K562 (cell line): ENCODE measurements around the gene MTMR4.

Experiments used
- ATF7 ChIP-seq: fragments of 450-650 bp; IDR thresholded peaks from 2 replicates; pipeline ENCODE4 v1.7.1; 2014; ENCODE audit warnings: mild to moderate bottlenecking, moderate library complexity
- DMBX1 ChIP-seq: fragments of 250-450 bp; sonication (Bioruptor Pico); IDR thresholded peaks from 2 replicates; pipeline ENCODE4 v1.8.0; 2022; ENCODE audit warnings: inconsistent platforms, mild to moderate bottlenecking, moderate library complexity, borderline replicate concordance
- ETV6 ChIP-seq, 3 experiments: fragments of 150-350 bp in 1 of 3; sonication (generic) in 1 of 3; formaldehyde crosslinking in 1 of 3; IDR thresholded peaks; 2 replicates each; pipeline versions ENCODE4 v1.6.1 to v1.8.0; 2014 to 2022; ENCODE audit warnings: borderline replicate concordance in 2 of 3, low read depth in 2 of 3, antibody characterized with exemption in 1 of 3, low read length in 1 of 3, mild to moderate bottlenecking in 1 of 3, missing genetic modification reagents in 1 of 3
- FOSL1 ChIP-seq: fragments of 200-800 bp; sonication (Bioruptor generic); conservative IDR thresholded peaks from 2 replicates; pipeline ENCODE4 v1.6.1; 2016; ENCODE audit warnings: missing genetic modification characterization, missing compliant biosample characterization
- RAD21 ChIP-seq, 2 experiments: fragments of 250-450 bp in 1 of 2; fragments of 450-650 bp in 1 of 2; sonication (Bioruptor Pico) in 1 of 2; formaldehyde crosslinking in 1 of 2; IDR thresholded peaks in 1 of 2; conservative IDR thresholded peaks in 1 of 2; 2 replicates each; pipeline versions ENCODE4 v1.4.0 to v1.8.0; 2020 to 2022; ENCODE audit warnings: mild to moderate bottlenecking in 2 of 2, moderate library complexity in 1 of 2
- ZZZ3 ChIP-seq: fragments of 450-650 bp; IDR thresholded peaks from 2 replicates; pipeline ENCODE4 v1.6.1; 2016; ENCODE audit warnings: antibody characterized with exemption, mild to moderate bottlenecking, moderate library complexity
- TF ChIP-seq, protein P1 (sequence below), 3 experiments: IDR thresholded peaks in 2 of 3; conservative IDR thresholded peaks in 1 of 3; 2 replicates each; pipeline ENCODE4 v1.5.1; 2011 to 2012; ENCODE audit warnings: low read length in 3 of 3, mild to moderate bottlenecking in 3 of 3, control low read depth in 2 of 3, improper control_type of control experiment in 1 of 3, inconsistent platforms in 1 of 3, low read depth in 1 of 3, mixed read lengths in 1 of 3, moderate library complexity in 1 of 3; ENCODE audit not compliant: insufficient read depth in 2 of 3
- TF ChIP-seq, protein P2 (sequence below): fragments of 250-450 bp; sonication (Bioruptor Pico); IDR thresholded peaks from 2 replicates; pipeline ENCODE4 v1.4.0; 2020; ENCODE audit warnings: mild to moderate bottlenecking, moderate library complexity

DNA sequence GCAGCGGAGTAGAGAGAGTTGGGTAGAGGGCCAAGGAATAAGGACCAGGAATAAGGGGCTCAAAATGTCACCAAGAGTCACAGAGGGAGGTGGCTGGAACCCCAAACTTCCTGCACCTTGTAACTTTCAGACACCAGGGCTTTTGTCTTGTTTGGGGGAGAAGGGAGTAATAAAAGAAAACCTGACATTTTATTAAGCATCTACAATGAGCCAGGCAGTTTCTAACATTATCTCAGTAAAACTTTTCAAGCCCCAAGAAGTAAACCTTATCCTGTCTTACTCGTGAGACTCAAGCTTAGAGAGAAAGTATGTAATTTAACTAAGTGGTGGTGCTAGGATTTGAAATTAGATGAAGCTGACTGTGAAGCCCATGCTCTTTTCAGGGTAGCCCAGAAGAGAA, 848 bp upstream of the MTMR4 start:
- TF ChIP-seq ETV6 (IDR thresholded peaks at IDR 0.05; ENCODE audit: borderline replicate concordance in 1 of 2, low read depth in 2 of 2, low read length in 1 of 2) (no peak), ETV6 (CRISPR knock-in tag; IDR thresholded peaks at IDR 0.05; ENCODE audit: borderline replicate concordance) (no peak), RAD21 (CRISPR knock-in tag; conservative IDR thresholded peaks at IDR 0.05 in 1 of 2, IDR thresholded peaks at IDR 0.05 in 1 of 2) (no peak), ZZZ3 (no peak), DMBX1 (CRISPR knock-in tag) (no peak), ATF7 (no peak), FOSL1 (tag) (no peak)
- TF ChIP-seq, protein P1, sequence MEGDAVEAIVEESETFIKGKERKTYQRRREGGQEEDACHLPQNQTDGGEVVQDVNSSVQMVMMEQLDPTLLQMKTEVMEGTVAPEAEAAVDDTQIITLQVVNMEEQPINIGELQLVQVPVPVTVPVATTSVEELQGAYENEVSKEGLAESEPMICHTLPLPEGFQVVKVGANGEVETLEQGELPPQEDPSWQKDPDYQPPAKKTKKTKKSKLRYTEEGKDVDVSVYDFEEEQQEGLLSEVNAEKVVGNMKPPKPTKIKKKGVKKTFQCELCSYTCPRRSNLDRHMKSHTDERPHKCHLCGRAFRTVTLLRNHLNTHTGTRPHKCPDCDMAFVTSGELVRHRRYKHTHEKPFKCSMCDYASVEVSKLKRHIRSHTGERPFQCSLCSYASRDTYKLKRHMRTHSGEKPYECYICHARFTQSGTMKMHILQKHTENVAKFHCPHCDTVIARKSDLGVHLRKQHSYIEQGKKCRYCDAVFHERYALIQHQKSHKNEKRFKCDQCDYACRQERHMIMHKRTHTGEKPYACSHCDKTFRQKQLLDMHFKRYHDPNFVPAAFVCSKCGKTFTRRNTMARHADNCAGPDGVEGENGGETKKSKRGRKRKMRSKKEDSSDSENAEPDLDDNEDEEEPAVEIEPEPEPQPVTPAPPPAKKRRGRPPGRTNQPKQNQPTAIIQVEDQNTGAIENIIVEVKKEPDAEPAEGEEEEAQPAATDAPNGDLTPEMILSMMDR (IDR thresholded peaks at IDR 0.05 in 2 of 3, conservative IDR thresholded peaks at IDR 0.05 in 1 of 3; ENCODE audit: insufficient read depth in 2 of 3, low read depth in 1 of 3, low read length in 3 of 3): no peak
- TF ChIP-seq, protein P2, sequence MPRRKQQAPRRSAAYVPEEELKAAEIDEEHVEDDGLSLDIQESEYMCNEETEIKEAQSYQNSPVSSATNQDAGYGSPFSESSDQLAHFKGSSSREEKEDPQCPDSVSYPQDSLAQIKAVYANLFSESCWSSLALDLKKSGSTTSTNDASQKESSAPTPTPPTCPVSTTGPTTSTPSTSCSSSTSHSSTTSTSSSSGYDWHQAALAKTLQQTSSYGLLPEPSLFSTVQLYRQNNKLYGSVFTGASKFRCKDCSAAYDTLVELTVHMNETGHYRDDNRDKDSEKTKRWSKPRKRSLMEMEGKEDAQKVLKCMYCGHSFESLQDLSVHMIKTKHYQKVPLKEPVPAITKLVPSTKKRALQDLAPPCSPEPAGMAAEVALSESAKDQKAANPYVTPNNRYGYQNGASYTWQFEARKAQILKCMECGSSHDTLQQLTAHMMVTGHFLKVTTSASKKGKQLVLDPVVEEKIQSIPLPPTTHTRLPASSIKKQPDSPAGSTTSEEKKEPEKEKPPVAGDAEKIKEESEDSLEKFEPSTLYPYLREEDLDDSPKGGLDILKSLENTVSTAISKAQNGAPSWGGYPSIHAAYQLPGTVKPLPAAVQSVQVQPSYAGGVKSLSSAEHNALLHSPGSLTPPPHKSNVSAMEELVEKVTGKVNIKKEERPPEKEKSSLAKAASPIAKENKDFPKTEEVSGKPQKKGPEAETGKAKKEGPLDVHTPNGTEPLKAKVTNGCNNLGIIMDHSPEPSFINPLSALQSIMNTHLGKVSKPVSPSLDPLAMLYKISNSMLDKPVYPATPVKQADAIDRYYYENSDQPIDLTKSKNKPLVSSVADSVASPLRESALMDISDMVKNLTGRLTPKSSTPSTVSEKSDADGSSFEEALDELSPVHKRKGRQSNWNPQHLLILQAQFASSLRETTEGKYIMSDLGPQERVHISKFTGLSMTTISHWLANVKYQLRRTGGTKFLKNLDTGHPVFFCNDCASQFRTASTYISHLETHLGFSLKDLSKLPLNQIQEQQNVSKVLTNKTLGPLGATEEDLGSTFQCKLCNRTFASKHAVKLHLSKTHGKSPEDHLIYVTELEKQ: no peak
